SK-N-SH treated with all-trans-retinoic acid at 6 μM for 48 hours (cell line): Measurements from ENCODE around the gene AP3S1.
"Not testable (repeated sequence)": the region's sequence is repeated elsewhere in the genome, so short reads cannot be mapped to it uniquely, and the experiment has no call there.

Experiments
- ATAC-seq: fragments of 200-7000 bp; cut with Tn5 transposase; 3 replicates; pipeline ENCODE4 v1.9.1; 2020; ENCODE audit warnings: mild to moderate bottlenecking, moderate library complexity
- ARNTL ChIP-seq: fragments of 450-650 bp; formaldehyde crosslinking; IDR thresholded peaks from 2 replicates; pipeline ENCODE4 v1.5.0; 2020; ENCODE audit warnings: low read depth, mild to moderate bottlenecking, moderate library complexity, borderline replicate concordance
- BACH2 ChIP-seq: fragments of 250-450 bp; sonication (Bioruptor Pico); IDR thresholded peaks from 2 replicates; pipeline ENCODE4 v1.9.0; 2021; ENCODE audit warnings: mild to moderate bottlenecking, borderline replicate concordance
- CREB5 ChIP-seq: fragments of 250-450 bp; sonication (Bioruptor Pico); IDR thresholded peaks from 2 replicates; pipeline ENCODE4 v1.5.1; 2020; ENCODE audit warnings: low read depth, mild to moderate bottlenecking, moderate library complexity
- ESRRG ChIP-seq: fragments of 250-450 bp; sonication (Bioruptor Pico); IDR thresholded peaks from 2 replicates; pipeline ENCODE4 v1.6.1; 2021; ENCODE audit warnings: mild to moderate bottlenecking
- GLIS3 ChIP-seq: fragments of 250-450 bp; sonication (Bioruptor Pico); IDR thresholded peaks from 2 replicates; pipeline ENCODE4 v1.5.0; 2020; ENCODE audit warnings: mild to moderate bottlenecking, moderate library complexity
- ISL1 ChIP-seq: fragments of 250-450 bp; sonication (Bioruptor Pico); IDR thresholded peaks from 2 replicates; pipeline ENCODE4 v2.1.2; 2022; ENCODE audit warnings: mild to moderate bottlenecking, moderate library complexity
- OSR1 ChIP-seq: fragments of 250-450 bp; sonication (Bioruptor Pico); IDR thresholded peaks from 2 replicates; pipeline ENCODE4 v1.8.0; 2022; ENCODE audit warnings: moderate library complexity, mild to moderate bottlenecking, inconsistent platforms
- RARB ChIP-seq: fragments of 250-450 bp; sonication (Bioruptor Pico); IDR thresholded peaks from 2 replicates; pipeline ENCODE4 v1.8.0; 2021; ENCODE audit warnings: mild to moderate bottlenecking, moderate library complexity
- SNAI2 ChIP-seq: fragments of 250-450 bp; sonication (Bioruptor Pico); IDR thresholded peaks from 2 replicates; pipeline ENCODE4 v1.5.0; 2020; ENCODE audit warnings: mild to moderate bottlenecking, moderate library complexity
- TCF4 ChIP-seq: fragments of 250-450 bp; sonication (Bioruptor Pico); IDR thresholded peaks from 2 replicates; pipeline ENCODE4 v1.8.0; 2021; ENCODE audit warnings: mild to moderate bottlenecking, moderate library complexity, borderline replicate concordance
- ZC3H10 ChIP-seq: fragments of 250-450 bp; sonication (Bioruptor Pico); IDR thresholded peaks from 2 replicates; pipeline ENCODE4 v1.5.1; 2021; ENCODE audit warnings: mild to moderate bottlenecking, moderate library complexity
- ZFP30 ChIP-seq: fragments of 450-650 bp; formaldehyde crosslinking; IDR thresholded peaks from 2 replicates; pipeline ENCODE4 v1.5.0; 2022; ENCODE audit warnings: mild to moderate bottlenecking, moderate library complexity
- ZNF70 ChIP-seq: fragments of 450-650 bp; formaldehyde crosslinking; IDR thresholded peaks from 2 replicates; pipeline ENCODE4 v1.5.0; 2020; ENCODE audit warnings: mild to moderate bottlenecking, moderate library complexity
- TF ChIP-seq, protein P1 (sequence below): fragments of 250-450 bp; sonication (Bioruptor Pico); IDR thresholded peaks from 2 replicates; pipeline ENCODE4 v1.5.0; 2020; ENCODE audit warnings: mild to moderate bottlenecking, moderate library complexity
- TF ChIP-seq, protein P2 (sequence below): fragments of 250-450 bp; sonication (Bioruptor Pico); IDR thresholded peaks from 2 replicates; pipeline ENCODE4 v1.8.0; 2021; ENCODE audit warnings: low read depth, mild to moderate bottlenecking, moderate library complexity, borderline replicate concordance
- TF ChIP-seq, protein P3 (sequence below): fragments of 250-450 bp; sonication (Bioruptor Pico); IDR thresholded peaks from 2 replicates; pipeline ENCODE4 v1.5.1; 2021; ENCODE audit warnings: mild to moderate bottlenecking, moderate library complexity
- TF ChIP-seq, protein P4 (sequence below): fragments of 250-450 bp; sonication (Bioruptor Pico); IDR thresholded peaks from 2 replicates; pipeline ENCODE4 v1.8.0; 2020; ENCODE audit warnings: mild to moderate bottlenecking, moderate library complexity, borderline replicate concordance

The AP3S1 gene

GRCh38 chr5:115872447-115872846 is 30.7 kb downstream of the AP3S1 start:
- no peak for ATAC-seq
- TF ChIP-seq ESRRG (CRISPR knock-in tag) (no peak), ARNTL (CRISPR knock-in tag) (no peak), CREB5 (CRISPR knock-in tag) (no peak), SNAI2 (CRISPR knock-in tag) (no peak), TCF4 (CRISPR knock-in tag) (no peak), RARB (CRISPR knock-in tag) (no peak), GLIS3 (no peak), ZFP30 (no peak), BACH2 (CRISPR knock-in tag) (no peak), ZC3H10 (CRISPR knock-in tag) (no peak), ZNF70 (CRISPR knock-in tag) (no peak)
- TF ChIP-seq, protein P1, sequence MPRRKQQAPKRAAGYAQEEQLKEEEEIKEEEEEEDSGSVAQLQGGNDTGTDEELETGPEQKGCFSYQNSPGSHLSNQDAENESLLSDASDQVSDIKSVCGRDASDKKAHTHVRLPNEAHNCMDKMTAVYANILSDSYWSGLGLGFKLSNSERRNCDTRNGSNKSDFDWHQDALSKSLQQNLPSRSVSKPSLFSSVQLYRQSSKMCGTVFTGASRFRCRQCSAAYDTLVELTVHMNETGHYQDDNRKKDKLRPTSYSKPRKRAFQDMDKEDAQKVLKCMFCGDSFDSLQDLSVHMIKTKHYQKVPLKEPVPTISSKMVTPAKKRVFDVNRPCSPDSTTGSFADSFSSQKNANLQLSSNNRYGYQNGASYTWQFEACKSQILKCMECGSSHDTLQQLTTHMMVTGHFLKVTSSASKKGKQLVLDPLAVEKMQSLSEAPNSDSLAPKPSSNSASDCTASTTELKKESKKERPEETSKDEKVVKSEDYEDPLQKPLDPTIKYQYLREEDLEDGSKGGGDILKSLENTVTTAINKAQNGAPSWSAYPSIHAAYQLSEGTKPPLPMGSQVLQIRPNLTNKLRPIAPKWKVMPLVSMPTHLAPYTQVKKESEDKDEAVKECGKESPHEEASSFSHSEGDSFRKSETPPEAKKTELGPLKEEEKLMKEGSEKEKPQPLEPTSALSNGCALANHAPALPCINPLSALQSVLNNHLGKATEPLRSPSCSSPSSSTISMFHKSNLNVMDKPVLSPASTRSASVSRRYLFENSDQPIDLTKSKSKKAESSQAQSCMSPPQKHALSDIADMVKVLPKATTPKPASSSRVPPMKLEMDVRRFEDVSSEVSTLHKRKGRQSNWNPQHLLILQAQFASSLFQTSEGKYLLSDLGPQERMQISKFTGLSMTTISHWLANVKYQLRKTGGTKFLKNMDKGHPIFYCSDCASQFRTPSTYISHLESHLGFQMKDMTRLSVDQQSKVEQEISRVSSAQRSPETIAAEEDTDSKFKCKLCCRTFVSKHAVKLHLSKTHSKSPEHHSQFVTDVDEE (CRISPR knock-in tag), result no peak
- TF ChIP-seq, protein P2, sequence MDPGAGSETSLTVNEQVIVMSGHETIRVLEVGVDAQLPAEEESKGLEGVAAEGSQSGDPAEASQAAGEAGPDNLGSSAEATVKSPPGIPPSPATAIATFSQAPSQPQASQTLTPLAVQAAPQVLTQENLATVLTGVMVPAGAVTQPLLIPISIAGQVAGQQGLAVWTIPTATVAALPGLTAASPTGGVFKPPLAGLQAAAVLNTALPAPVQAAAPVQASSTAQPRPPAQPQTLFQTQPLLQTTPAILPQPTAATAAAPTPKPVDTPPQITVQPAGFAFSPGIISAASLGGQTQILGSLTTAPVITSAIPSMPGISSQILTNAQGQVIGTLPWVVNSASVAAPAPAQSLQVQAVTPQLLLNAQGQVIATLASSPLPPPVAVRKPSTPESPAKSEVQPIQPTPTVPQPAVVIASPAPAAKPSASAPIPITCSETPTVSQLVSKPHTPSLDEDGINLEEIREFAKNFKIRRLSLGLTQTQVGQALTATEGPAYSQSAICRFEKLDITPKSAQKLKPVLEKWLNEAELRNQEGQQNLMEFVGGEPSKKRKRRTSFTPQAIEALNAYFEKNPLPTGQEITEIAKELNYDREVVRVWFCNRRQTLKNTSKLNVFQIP, result no peak
- TF ChIP-seq, protein P3, sequence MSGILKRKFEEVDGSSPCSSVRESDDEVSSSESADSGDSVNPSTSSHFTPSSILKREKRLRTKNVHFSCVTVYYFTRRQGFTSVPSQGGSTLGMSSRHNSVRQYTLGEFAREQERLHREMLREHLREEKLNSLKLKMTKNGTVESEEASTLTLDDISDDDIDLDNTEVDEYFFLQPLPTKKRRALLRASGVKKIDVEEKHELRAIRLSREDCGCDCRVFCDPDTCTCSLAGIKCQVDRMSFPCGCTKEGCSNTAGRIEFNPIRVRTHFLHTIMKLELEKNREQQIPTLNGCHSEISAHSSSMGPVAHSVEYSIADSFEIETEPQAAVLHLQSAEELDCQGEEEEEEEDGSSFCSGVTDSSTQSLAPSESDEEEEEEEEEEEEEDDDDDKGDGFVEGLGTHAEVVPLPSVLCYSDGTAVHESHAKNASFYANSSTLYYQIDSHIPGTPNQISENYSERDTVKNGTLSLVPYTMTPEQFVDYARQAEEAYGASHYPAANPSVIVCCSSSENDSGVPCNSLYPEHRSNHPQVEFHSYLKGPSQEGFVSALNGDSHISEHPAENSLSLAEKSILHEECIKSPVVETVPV, result no peak
- TF ChIP-seq, all 23 proteins: peak for 0

DNA sequence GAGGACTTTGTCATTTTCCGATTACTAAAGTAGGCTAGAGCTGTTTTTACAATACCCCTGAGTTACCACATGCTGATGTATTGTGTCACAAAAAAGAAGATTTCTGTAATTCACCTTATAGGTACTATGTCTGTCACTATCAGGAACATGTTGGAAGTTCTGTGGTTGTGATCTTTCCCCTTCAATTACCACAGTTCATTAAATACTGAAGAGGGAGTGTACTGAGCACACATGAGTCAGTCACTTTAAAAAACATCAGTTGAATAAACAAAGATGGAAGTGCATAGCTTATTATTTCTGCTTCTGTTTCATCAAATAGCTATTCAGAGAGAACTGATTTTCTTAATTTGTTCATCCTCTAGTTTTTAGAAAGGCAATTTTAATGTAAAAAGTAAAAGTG is 31.7 kb downstream of the AP3S1 start:
- no peak for TF ChIP-seq BACH2 (CRISPR knock-in tag)
- no peak for TF ChIP-seq ZC3H10 (CRISPR knock-in tag)
- no peak for TF ChIP-seq CREB5 (CRISPR knock-in tag)
- TF ChIP-seq, protein P2, result no peak
- TF ChIP-seq ISL1, result no peak
- TF ChIP-seq OSR1, result no peak
- ATAC-seq, result no peak

GRCh38 chr5:115875447-115875846 is 33.7 kb downstream of the AP3S1 start:
- TF ChIP-seq, protein P4, sequence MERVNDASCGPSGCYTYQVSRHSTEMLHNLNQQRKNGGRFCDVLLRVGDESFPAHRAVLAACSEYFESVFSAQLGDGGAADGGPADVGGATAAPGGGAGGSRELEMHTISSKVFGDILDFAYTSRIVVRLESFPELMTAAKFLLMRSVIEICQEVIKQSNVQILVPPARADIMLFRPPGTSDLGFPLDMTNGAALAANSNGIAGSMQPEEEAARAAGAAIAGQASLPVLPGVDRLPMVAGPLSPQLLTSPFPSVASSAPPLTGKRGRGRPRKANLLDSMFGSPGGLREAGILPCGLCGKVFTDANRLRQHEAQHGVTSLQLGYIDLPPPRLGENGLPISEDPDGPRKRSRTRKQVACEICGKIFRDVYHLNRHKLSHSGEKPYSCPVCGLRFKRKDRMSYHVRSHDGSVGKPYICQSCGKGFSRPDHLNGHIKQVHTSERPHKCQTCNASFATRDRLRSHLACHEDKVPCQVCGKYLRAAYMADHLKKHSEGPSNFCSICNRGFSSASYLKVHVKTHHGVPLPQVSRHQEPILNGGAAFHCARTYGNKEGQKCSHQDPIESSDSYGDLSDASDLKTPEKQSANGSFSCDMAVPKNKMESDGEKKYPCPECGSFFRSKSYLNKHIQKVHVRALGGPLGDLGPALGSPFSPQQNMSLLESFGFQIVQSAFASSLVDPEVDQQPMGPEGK (CRISPR knock-in tag), result no peak
- TF ChIP-seq ISL1 (no peak), TCF4 (CRISPR knock-in tag) (no peak)
- TF ChIP-seq, protein P3, result no peak
- ATAC-seq, result no peak

GRCh38 chr5:115877342-115877741 is 35.6 kb downstream of the AP3S1 start:
- ATAC-seq, result not testable (repeated sequence)

DNA sequence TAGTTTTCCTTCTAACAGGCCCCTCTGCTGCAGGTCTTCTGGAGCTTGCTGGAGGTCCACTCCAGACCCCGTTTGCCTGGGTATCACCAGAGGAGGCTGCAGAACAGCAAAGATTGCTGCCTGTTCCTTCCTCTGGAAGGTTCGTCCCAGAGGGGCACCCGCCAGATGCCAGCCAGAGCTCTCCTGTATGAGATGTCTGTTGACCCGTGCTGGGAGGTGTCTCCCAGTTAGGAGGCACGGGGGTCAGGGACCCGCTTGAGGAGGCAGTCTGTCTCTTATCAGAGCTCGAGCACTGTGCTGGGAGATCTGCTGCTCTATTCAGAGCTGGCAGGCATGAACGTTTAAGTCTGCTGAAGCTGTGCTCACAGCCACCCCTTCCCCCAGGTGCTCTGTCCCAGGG is 40.7 kb downstream of the AP3S1 start:
- ATAC-seq, result not testable (repeated sequence)
